SK-N-SH (cell line): ENCODE results near the gene NUP205.

Experiments used
- CTCF ChIP-seq: fragments of 200-600 bp; sonication (generic); IDR thresholded peaks from 2 replicates; pipeline ENCODE4 v1.6.1; 2017; ENCODE audit warnings: antibody characterized with exemption, mild to moderate bottlenecking, moderate library complexity
- ELF1 ChIP-seq: IDR thresholded peaks from 2 replicates; pipeline ENCODE4 v1.4.0; 2012
- FOXJ3 ChIP-seq: sonication (generic); formaldehyde crosslinking; IDR thresholded peaks from 2 replicates; pipeline ENCODE4 v1.5.1; 2020; ENCODE audit warnings: mild to moderate bottlenecking, missing genetic modification reagents
- GATA2 ChIP-seq: sonication (generic); formaldehyde crosslinking; IDR thresholded peaks from 2 replicates; pipeline ENCODE4 v1.5.0; 2020; ENCODE audit warnings: mild to moderate bottlenecking, missing genetic modification reagents
- MAX ChIP-seq: IDR thresholded peaks from 2 replicates; pipeline ENCODE4 v1.4.0; 2012; ENCODE audit warnings: low read depth
- POLR2AphosphoS5 ChIP-seq: IDR thresholded peaks from 2 replicates; pipeline ENCODE4 v1.6.1; 2012; ENCODE audit warnings: low read depth, low read length
- RCOR1 ChIP-seq: fragments of 150-350 bp; IDR thresholded peaks from 2 replicates; pipeline ENCODE4 v1.6.1; 2017; ENCODE audit warnings: antibody characterized with exemption, low read length
- RXRA ChIP-seq: IDR thresholded peaks from 2 replicates; pipeline ENCODE4 v1.4.0; 2012; ENCODE audit warnings: low read depth, mild to moderate bottlenecking, borderline replicate concordance
- TAF1 ChIP-seq: IDR thresholded peaks from 2 replicates; pipeline ENCODE4 v1.6.1; 2012; ENCODE audit warnings: low read depth, mild to moderate bottlenecking, low read length, moderate library complexity, borderline replicate concordance

GRCh38 chr7:135645296-135645904, 87.7 kb downstream of the NUP205 start:
- TF ChIP-seq CTCF (peak; percentile 92), POLR2AphosphoS5 (no peak), RCOR1 (no peak), RXRA (no peak), TAF1 (no peak), GATA2 (CRISPR knock-in tag) (no peak), FOXJ3 (CRISPR knock-in tag) (no peak), ELF1 (no peak), MAX (no peak)
